GM21390 (cell line): ENCODE measurements around the gene THSD4.
A peak's percentile ranks its signal among the peaks of the same experiment; 100 is the strongest.

Source experiments
- ATAC-seq: cut with Tn5 transposase; IDR thresholded peaks from one replicate; pipeline ENCODE4 v1.9.1; 2021; ENCODE audit not compliant: unreplicated experiment

The THSD4 gene

GRCh38 chr15:71471347-71471746, 356.1 kb downstream of the THSD4 start:
- ATAC-seq = no peak

DNA sequence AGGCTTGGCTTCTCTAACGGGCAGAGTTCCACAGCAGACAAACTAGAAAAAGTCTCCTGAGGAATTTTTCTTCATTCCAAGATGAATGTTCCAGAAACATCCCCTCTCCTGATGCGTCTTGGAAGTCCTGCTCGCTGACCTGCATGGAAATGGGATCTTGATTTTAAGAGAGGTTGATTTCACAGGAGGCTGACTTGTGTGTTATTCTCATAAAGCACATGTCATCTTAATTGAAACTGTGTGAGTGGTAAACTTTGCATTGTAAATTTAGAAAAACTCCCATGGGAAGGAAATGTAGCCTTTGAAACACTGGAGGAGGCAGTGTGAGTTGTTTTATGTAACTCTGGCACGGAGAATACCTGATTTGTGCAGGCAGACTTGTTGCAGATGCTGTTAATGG, 357.3 kb downstream of the THSD4 start:
- ATAC-seq = no peak

GRCh38 chr15:71473751-71474150, 358.5 kb downstream of the THSD4 start:
- no peak for ATAC-seq

GRCh38 chr15:71476823-71477222, 361.6 kb downstream of the THSD4 start:
- ATAC-seq = no peak

DNA sequence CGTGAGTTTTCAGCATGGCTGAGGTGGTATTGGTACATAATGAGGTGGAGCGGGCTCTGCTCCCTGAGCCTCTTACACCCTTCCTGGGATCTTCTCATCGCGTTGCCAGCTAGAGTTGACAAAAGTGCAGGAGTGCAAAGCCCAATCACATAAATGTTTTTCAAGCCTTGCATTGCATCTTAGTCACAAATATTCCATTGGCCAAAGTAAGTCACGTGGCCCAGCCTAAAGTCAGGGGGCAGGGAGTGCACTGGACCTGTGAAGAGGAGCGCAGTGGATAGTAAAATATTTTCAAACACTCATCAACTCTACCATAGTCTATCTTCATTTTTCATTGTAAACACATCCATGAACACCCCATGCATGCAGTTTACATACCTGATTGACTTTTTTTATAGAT, 365.3 kb downstream of the THSD4 start:
- ATAC-seq = no peak

- ATAC-seq = no peak
Measured at GRCh38 chr15:71484080-71484479, 368.8 kb downstream of the THSD4 start.

DNA sequence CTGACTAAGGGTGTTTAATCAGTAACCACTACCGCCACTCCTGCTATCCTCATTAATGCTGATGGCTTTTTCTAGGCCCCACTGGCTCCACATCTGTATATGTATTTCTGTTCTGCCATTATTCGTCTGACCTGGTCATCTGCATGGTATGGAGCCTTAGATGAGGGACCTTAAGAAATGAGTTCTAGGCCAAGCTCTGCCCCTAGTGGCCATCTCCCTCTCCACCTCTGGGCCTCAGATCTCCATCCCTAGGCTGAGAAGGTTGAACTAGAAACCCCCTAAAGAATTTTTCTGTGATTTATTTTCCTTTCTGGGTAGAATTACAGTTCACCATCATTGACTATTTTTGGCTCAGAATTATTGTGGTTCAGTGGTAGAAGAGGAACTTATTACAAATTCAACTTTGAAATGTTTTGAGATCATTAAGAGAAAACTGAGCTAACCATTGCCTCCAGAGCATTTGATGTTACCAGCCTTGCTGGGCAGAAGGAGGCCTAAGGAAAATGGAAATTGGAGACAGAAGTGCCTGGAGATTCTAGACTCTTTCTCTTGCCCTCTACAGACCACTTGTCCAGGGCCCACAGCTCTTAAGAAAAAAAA, 369.9 kb downstream of the THSD4 start:
- no peak for ATAC-seq

DNA sequence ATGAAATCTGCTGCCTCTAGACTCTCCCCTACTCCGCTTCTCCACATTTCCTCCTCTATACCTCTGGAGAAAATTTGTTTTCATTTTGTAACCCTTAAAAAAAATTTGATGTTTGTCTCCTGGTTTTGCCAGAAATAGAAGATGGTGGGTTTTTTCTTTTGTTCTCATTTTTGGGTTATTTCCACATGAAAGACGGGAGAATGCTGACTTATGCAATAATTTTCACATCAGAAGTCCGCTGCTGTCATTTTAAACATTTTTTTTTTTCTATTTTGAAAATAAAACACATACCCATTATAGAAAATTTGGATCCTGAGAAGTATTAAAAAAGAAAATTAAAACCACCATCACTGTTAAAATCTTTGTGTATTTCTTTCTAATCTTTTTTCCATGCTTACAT, 374.3 kb downstream of the THSD4 start:
- no peak for ATAC-seq

- no peak for ATAC-seq
Measured at GRCh38 chr15:71493526-71493925, 378.3 kb downstream of the THSD4 start.

DNA sequence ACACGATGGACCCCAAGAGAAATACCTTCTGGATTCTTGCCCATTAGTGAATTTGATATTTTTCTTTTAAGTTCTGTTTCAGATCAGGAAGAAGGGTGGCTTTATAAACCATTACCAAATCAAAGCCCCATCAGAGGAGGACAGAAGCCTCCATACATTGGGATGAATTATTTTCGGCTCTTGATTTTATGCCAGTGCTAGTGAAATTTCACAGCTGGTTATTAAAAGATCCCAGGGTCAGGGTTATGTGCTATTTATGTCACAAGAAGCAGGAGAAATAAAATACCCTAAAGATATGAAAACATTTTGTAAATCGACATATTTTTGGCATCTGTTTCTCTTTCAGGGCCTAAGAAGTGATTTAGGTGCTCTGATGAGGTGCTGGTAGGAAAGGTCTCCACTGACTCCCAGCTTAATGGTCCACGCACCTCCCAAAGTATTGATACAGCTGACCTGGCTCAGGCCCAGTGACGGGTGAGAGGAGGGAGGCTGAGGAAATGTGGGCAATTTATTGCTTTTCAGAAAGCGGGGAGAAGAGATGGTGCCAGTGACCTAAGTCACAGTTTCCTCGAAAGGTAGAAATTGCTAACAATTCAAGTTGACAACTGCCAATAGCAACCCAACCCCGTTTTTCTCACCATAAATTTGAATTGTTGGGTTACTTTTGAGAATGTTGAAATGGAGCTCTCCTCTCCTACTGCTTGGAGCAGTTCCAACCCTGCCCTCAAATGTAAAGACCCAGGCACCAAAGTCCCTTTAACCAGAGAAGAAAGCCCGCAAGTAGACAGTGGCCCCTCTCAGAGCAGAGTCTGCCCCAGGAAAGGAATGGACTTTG, 379.5 kb downstream of the THSD4 start:
- no peak for ATAC-seq

GRCh38 chr15:71495398-71495780, 380.1 kb downstream of the THSD4 start:
- no peak for ATAC-seq

DNA sequence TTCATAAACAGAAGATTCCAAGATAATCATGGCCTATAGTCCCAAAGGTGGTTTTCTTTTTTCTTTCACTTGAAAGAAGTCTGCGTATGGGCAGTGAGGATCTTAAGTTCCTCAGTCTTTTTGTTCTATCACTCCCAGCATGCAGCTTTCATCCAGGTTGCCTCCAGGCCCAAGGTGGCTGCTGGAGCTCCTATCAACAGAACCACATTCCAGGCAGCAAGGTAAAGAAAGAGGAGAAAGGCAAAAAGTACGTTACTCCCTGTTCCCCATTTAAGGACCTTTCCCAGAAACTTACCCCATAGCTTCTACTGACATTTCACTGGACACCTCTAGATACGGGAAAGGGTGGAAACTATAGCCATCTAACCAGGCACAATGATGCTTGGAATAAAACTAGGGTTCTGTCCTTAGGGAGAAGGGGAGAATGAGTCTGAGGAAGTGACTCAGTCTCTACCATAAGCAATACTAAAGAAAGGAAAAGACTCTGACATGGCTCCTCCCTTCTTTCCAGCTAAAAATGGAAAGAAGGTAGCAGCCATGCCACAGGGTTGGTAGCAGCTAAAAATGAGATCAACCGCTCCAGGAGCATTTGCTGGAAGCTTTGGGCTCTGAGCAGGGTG, 381.2 kb downstream of the THSD4 start:
- ATAC-seq = no peak

DNA sequence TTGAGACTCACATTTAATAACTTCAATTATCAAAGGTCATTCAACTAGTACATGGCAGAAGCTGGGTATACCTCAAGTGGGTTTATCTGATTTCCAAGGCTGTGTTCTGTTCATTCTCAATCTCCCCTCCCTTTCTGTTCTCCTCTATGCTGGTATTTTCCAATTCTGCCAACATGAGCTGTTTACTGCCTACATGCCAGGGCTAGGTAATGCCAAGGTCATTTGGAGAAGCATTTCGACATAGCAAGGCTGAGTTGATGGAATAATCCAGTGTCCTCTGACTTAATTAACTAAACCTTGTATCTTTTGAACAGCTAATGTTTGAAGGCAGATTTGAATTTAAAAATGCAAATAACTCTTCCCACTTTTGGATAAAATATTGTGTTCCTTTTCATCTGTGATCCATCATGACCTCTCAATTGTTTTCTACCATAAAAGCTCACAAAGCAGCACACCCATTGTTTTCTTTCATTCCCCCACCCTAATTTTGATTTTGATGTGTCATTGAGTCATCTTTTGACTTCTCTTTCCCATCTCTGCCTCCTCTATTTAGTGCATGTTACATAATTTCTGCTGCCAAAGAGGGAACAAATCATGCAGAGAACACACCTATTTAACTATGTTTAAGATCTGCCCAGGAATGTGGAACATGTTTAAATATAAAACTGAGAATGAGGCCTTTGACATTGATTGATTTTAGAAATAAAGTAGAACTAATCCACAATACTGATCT, 386.2 kb downstream of the THSD4 start:
- no peak for ATAC-seq

DNA sequence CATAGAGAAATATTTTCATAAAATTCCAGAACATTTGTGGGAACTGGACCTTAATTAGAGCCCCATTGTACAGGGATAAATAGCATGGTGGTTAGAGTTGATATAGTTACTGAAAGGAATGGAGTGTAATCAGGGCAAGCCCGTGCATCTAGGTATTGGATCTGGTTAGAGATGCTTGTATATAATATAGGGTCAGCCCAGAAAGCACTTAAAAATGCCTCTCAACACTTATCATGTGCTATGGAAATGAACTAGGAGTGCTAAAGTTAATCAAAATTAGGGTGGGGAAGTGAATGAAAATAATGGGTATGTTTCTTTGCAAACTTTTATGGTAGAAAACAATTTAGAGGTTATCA, 386.8 kb downstream of the THSD4 start:
- no peak for ATAC-seq

DNA sequence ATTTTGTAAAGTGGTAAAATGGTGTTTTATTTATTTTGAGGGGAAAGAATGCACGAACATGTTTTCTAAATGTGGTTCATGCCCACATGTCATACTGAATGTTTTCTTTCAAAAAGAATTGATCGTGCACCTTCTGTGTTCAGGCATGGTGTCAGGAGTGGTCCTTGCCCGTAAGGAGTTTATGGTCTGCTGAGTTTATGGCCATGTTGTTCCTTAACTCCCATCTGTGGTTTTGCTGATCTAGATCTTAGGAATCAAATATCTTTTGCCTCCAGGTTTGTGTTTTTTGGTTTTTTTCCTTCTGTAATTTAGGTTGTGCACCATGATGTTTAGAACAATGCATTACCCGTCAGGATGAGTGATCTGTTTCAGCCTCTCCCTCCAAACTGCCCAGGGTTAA, 390.7 kb downstream of the THSD4 start:
- ATAC-seq = no peak

GRCh38 chr15:71506946-71507345, 391.7 kb downstream of the THSD4 start:
- no peak for ATAC-seq

DNA sequence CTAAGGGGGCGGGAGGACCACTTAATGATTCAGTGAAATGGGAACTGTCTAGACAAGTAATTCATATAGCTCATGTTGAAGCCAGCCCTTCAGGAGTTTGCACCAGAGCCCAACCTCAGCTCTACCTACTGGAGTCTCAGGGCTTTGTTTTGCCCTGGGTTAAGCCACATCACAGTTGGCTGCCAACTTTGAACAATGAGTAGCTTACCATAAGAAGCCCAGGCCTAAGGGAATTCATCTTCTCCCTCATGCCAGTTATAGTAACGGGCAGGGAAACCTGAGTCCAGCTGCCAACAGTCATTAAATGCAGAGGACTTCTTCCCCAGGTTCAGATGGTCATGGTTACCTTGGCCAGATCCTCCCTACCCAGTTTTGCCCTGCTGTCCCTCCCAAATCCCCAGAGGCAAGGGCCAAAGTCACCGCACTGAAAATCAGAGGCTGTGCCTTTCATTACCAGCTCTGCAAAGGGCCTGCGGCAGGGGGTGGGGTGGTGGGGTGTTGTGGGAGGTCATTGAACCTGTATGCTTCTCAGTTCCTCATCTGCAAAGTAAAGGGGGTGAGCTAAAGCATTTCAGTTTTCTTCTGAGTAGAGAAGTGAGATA, 392.9 kb downstream of the THSD4 start:
- peak; percentile 83 for ATAC-seq

- ATAC-seq = no peak
Measured at GRCh38 chr15:71509139-71509538, 393.9 kb downstream of the THSD4 start.

- ATAC-seq = no peak
Measured at GRCh38 chr15:71510763-71511162, 395.5 kb downstream of the THSD4 start.

DNA sequence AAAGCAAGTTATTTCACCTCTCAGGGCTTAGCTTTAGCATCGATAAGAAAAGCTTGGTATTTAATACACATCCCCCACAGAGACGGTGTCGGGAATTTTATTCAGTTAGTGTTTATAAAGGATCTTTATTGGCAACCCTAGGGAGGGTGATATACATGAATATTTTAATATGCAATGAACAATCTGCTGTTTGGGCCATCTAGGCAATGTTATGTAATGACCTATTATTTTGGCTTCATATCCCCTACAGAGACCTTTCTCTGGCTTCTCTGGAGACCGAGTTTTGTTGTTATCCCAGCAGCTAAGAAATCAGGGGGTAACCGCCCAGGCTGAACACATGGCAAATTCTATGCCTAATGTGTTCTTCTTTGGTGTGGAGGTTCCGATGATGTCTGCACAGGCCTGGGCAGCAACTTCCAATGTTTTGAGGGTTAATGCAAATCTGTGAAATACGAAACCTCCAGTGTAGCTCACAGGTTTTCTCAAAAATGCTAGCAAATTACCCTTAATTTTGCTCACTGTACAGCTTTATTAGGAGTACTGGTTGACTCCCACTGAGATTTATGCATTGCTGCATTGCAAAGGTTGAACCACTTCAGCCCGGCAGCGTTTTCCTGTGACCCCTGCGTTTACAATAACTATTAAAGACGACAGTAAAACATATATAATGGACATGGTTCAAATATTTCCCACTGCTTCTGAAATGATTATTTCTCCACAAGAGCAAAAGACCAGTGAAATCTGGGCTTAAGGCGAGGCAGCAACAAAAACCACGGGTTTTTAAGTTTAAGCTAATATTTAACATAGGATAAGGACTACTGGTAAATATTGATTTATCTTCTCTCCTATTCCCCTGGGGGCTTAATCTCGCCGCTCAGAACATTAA, 396.8 kb downstream of the THSD4 start:
- no peak for ATAC-seq

GRCh38 chr15:71512682-71513006, 397.4 kb downstream of the THSD4 start:
- no peak for ATAC-seq
